Esophagus muscularis mucosa (tissue), 4 donors: Measurements from ENCODE around the gene ATP10B.

Source experiments
- EP300 ChIP-seq: sonication (generic); formaldehyde crosslinking; IDR thresholded peaks from one replicate; pipeline ENCODE4 v1.6.1; 2017; ENCODE audit warnings: antibody characterized with exemption
- POLR2A ChIP-seq: fragments of 450-650 bp; IDR thresholded peaks from one replicate; pipeline ENCODE4 v1.6.1; 2017; ENCODE audit warnings: antibody characterized with exemption, moderate library complexity, mild to moderate bottlenecking, low read depth
- POLR2AphosphoS5 ChIP-seq, 2 donors: sonication (generic); formaldehyde crosslinking; IDR thresholded peaks; one replicate each; pipeline ENCODE4 v1.6.1; 2017; ENCODE audit warnings: antibody characterized with exemption in 2 of 2
- TF ChIP-seq, protein P1 (sequence below), 3 experiments: fragments of 200-600 bp in 2 of 3; fragments of 450-650 bp in 1 of 3; sonication (generic) in 2 of 3; IDR thresholded peaks; one replicate each; pipeline ENCODE4 v1.5.1; 2017 to 2019; ENCODE audit warnings: antibody characterized with exemption in 3 of 3, mild to moderate bottlenecking in 2 of 3, moderate library complexity in 1 of 3

DNA sequence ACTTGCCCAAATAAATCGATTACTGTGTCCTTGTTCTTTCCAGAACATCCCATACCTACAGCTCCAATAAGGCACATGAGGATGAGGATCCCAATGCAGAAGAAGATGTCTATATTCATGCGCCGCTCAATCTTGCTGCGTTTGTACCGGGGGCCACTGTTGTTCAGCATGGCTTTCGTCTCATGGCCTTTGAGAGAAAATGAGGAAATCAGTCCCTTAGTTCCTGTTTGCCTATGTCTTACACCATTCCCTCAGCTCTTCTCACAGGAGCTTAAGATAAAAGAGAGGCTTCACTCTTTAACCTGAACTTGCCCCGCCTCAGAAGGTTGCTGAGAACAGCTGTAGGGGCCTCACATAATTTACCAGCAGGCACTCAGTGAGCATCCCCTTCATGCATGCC, 211.6 kb downstream of the ATP10B start:
- TF ChIP-seq POLR2AphosphoS5 (IDR thresholded peaks at IDR 0.05) (no peak), EP300 (no peak), POLR2A (no peak)
- TF ChIP-seq, protein P1, sequence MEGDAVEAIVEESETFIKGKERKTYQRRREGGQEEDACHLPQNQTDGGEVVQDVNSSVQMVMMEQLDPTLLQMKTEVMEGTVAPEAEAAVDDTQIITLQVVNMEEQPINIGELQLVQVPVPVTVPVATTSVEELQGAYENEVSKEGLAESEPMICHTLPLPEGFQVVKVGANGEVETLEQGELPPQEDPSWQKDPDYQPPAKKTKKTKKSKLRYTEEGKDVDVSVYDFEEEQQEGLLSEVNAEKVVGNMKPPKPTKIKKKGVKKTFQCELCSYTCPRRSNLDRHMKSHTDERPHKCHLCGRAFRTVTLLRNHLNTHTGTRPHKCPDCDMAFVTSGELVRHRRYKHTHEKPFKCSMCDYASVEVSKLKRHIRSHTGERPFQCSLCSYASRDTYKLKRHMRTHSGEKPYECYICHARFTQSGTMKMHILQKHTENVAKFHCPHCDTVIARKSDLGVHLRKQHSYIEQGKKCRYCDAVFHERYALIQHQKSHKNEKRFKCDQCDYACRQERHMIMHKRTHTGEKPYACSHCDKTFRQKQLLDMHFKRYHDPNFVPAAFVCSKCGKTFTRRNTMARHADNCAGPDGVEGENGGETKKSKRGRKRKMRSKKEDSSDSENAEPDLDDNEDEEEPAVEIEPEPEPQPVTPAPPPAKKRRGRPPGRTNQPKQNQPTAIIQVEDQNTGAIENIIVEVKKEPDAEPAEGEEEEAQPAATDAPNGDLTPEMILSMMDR (IDR thresholded peaks at IDR 0.05): no peak
